SK-N-SH (cell line): ENCODE measurements around the gene MAML3. TPM values are rescaled to one million over a fixed set of nuclear protein-coding genes. Genes with fewer than 3 reads are reported as not detected.

Source experiments
- CTCF ChIA-PET: fragments of 300-600, 350-600 bp; formaldehyde crosslinking; extraction: SDS; loops from one replicate; lab custom pipeline; 2021; lab: Yijun Ruan, JAX
- POLR2A ChIA-PET: fragments of 350-600 bp; sonication (Branson Sonifier 250); formaldehyde crosslinking; extraction: SDS; loops from one replicate; lab custom pipeline; 2020; ENCODE audit warnings: antibody characterized with exemption, inconsistent platforms; lab: Yijun Ruan, JAX
- DNase-seq: peaks from one replicate; pipeline ENCODE4 v3.0.0; 2012
- H2AFZ ChIP-seq: fragments of 200-600 bp; sonication (generic); 2 replicates; pipeline ENCODE4 v1.8.1; 2016; ENCODE audit warnings: antibody characterized with exemption, mild to moderate bottlenecking, low read depth
- H3F3A ChIP-seq: fragments of 200-600 bp; sonication (generic); replicated peaks from 2 replicates; pipeline ENCODE3; 2016; ENCODE audit warnings: antibody characterized with exemption, mild to moderate bottlenecking; ENCODE audit not compliant: insufficient read depth
- H3K27ac ChIP-seq, 2 experiments: fragments of 200-500 bp in 1 of 2; fragments of 200-600 bp in 1 of 2; sonication (Bioruptor generic) in 1 of 2; sonication (generic), shearing (Covaris generic) in 1 of 2; 2 replicates each; pipeline versions ENCODE4 v1.5.1 to v1.6.1; 2014 to 2016; ENCODE audit warnings: low read depth in 2 of 2, inconsistent platforms in 1 of 2, low read length in 1 of 2, mild to moderate bottlenecking in 1 of 2, mixed read lengths in 1 of 2
- H3K27me3 ChIP-seq: fragments of 200-600 bp; sonication (generic), shearing (Covaris generic); 2 replicates; pipeline ENCODE4 v1.6.1; 2016; ENCODE audit warnings: mixed run types; ENCODE audit not compliant: insufficient read depth
- H3K36me3 ChIP-seq, 2 experiments: fragments of 200-500 bp in 1 of 2; fragments of 200-600 bp in 1 of 2; sonication (Bioruptor generic) in 1 of 2; sonication (generic) in 1 of 2; replicated peaks in 1 of 2; 2 replicates each; pipeline versions ENCODE3 to v1.5.1; 2014 to 2016; ENCODE audit warnings: low read length in 1 of 2, mild to moderate bottlenecking in 1 of 2; ENCODE audit not compliant: insufficient read depth in 2 of 2, control insufficient read depth in 1 of 2
- H3K4me1 ChIP-seq, 2 experiments: fragments of 200-500 bp in 1 of 2; fragments of 200-600 bp in 1 of 2; sonication (Bioruptor generic) in 1 of 2; sonication (generic), shearing (Covaris generic) in 1 of 2; 2 replicates each; pipeline versions ENCODE4 v1.5.1 to v1.6.1; 2014 to 2016; ENCODE audit warnings: low read depth in 1 of 2, low read length in 1 of 2, mixed run types in 1 of 2; ENCODE audit not compliant: insufficient read depth in 2 of 2, control insufficient read depth in 1 of 2
- H3K4me2 ChIP-seq: fragments of 200-600 bp; sonication (generic), shearing (Covaris generic); 2 replicates; pipeline ENCODE4 v1.6.1; 2017; ENCODE audit warnings: mixed run types
- H3K4me3 ChIP-seq, 2 experiments: fragments of 200-500 bp in 1 of 2; fragments of 200-600 bp in 1 of 2; sonication (Bioruptor generic) in 1 of 2; sonication (generic), shearing (Covaris generic) in 1 of 2; 2 replicates each; pipeline versions ENCODE4 v1.5.1 to v1.8.1; 2014 to 2016; ENCODE audit warnings: low read depth in 2 of 2, inconsistent platforms in 1 of 2, low read length in 1 of 2, mild to moderate bottlenecking in 1 of 2, mixed read lengths in 1 of 2, moderate library complexity in 1 of 2
- H3K79me2 ChIP-seq: fragments of 200-600 bp; sonication (generic); 2 replicates; pipeline ENCODE4 v1.8.1; 2017; ENCODE audit warnings: mild to moderate bottlenecking; ENCODE audit not compliant: insufficient read depth
- H3K9ac ChIP-seq: fragments of 200-600 bp; sonication (generic); 2 replicates; pipeline ENCODE4 v1.6.1; 2017; ENCODE audit warnings: mixed run types
- H3K9me2 ChIP-seq: fragments of 200-600 bp; sonication (generic); 2 replicates; pipeline ENCODE4 v1.6.1; 2017; ENCODE audit warnings: mixed run types
- H3K9me3 ChIP-seq: fragments of 200-600 bp; sonication (generic); 2 replicates; pipeline ENCODE4 v1.6.1; 2017; ENCODE audit warnings: mixed run types, mild to moderate bottlenecking, moderate library complexity
- H4K20me1 ChIP-seq: fragments of 200-600 bp; sonication (generic); 2 replicates; pipeline ENCODE4 v1.6.1; 2017; ENCODE audit warnings: mild to moderate bottlenecking, mixed run types; ENCODE audit not compliant: insufficient read depth
- ELF1 ChIP-seq: IDR thresholded peaks from 2 replicates; pipeline ENCODE4 v1.4.0; 2012
- EP300 ChIP-seq, 2 experiments: IDR thresholded peaks; 2 replicates each; pipeline versions ENCODE4 v1.4.0 to v1.6.1; 2012; ENCODE audit warnings: borderline replicate concordance in 1 of 2, low read depth in 1 of 2, low read length in 1 of 2
- FOXJ3 ChIP-seq: sonication (generic); formaldehyde crosslinking; IDR thresholded peaks from 2 replicates; pipeline ENCODE4 v1.5.1; 2020; ENCODE audit warnings: mild to moderate bottlenecking, missing genetic modification reagents
- FOXM1 ChIP-seq: IDR thresholded peaks from 2 replicates; pipeline ENCODE4 v1.4.0; 2012; ENCODE audit warnings: low read depth, mild to moderate bottlenecking
- GATA2 ChIP-seq: sonication (generic); formaldehyde crosslinking; IDR thresholded peaks from 2 replicates; pipeline ENCODE4 v1.5.0; 2020; ENCODE audit warnings: mild to moderate bottlenecking, missing genetic modification reagents
- MEF2A ChIP-seq: IDR thresholded peaks from 2 replicates; pipeline ENCODE4 v1.4.0; 2012; ENCODE audit warnings: low read depth, borderline replicate concordance
- MXI1 ChIP-seq: IDR thresholded peaks from 2 replicates; pipeline ENCODE4 v1.6.1; 2012; ENCODE audit warnings: mild to moderate bottlenecking, low read depth, low read length, improper control_type of control experiment
- NRF1 ChIP-seq: IDR thresholded peaks from 2 replicates; pipeline ENCODE4 v1.6.1; 2012; ENCODE audit warnings: low read depth, mild to moderate bottlenecking, low read length
- RFX5 ChIP-seq: IDR thresholded peaks from 2 replicates; pipeline ENCODE4 v1.6.1; 2012; ENCODE audit warnings: mild to moderate bottlenecking, improper control_type of control experiment, low read length
- RXRA ChIP-seq: IDR thresholded peaks from 2 replicates; pipeline ENCODE4 v1.4.0; 2012; ENCODE audit warnings: low read depth, mild to moderate bottlenecking, borderline replicate concordance
- SIN3A ChIP-seq: IDR thresholded peaks from 2 replicates; pipeline ENCODE4 v1.6.1; 2012; ENCODE audit warnings: low read depth, mild to moderate bottlenecking, low read length, moderate library complexity, borderline replicate concordance
- SMC3 ChIP-seq: IDR thresholded peaks from 2 replicates; pipeline ENCODE4 v1.6.1; 2012; ENCODE audit warnings: low read depth, low read length, improper control_type of control experiment
- TCF12 ChIP-seq: IDR thresholded peaks from 2 replicates; pipeline ENCODE4 v1.4.0; 2012
- TEAD4 ChIP-seq: IDR thresholded peaks from 2 replicates; pipeline ENCODE4 v1.4.0; 2012; ENCODE audit warnings: mild to moderate bottlenecking, borderline replicate concordance; ENCODE audit not compliant: insufficient read depth
- WGBS: methylation state at CpG from one replicate; pipeline ENCODE4 v1.1.6; 2017; ENCODE audit warnings: low lambda C conversion rate; 5-methylcytosine and 5-hydroxymethylcytosine counted together
- polyA plus RNA-seq, 3 experiments: library from polyadenylated mRNA; depleted of rRNA; stranded (reverse); fragments of >200 nt; gene quantifications; 2 replicates each; pipeline ENCODE4 v1.2.3, GENCODE V29; 2012
- TF ChIP-seq, protein P1 (sequence below): fragments of 150-350 bp; IDR thresholded peaks from 2 replicates; pipeline ENCODE4 v1.6.1; 2017; ENCODE audit warnings: antibody characterized with exemption, low read length, low read depth, borderline replicate concordance
- TF ChIP-seq, protein P2 (sequence below): fragments of 150-350 bp; IDR thresholded peaks from 2 replicates; pipeline ENCODE4 v1.6.1; 2016; ENCODE audit warnings: mild to moderate bottlenecking, low read depth, low read length
- TF ChIP-seq, protein P3 (sequence below): IDR thresholded peaks from 2 replicates; pipeline ENCODE4 v1.6.1; 2012; ENCODE audit warnings: mild to moderate bottlenecking, low read depth, low read length, moderate library complexity
- TF ChIP-seq, protein P4 (sequence below): IDR thresholded peaks from 2 replicates; pipeline ENCODE4; 2012
- TF ChIP-seq, protein P5 (sequence below): fragments of 200-600 bp; sonication (generic); IDR thresholded peaks from 2 replicates; pipeline ENCODE4 v1.6.1; 2017; ENCODE audit warnings: antibody characterized with exemption, mild to moderate bottlenecking, moderate library complexity

The MAML3 gene
- polyA plus RNA-seq, 1 of the 3 experiments (the other 2 are of a cell fraction): 5.3 TPM

DNA sequence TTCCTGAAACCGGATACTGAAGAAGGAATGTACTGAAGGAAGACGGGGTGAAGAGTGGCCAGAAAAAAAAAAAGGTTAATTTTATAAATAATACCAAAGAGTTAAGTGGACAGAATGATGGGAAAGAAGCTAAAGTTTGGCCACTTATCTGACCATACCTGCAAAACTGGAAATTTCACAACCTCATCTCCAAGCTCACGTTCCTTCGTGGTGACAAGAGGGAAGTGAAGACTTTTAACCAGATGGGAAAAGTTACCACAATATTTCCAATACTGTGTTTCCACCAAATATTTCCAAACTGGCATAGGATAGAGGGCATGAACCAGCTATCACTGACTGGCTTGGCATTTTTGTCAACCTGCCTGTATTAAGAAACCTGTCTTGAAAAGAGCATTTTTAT, 56.4 kb downstream of the MAML3 start:
- no peak for DNase-seq
- H4K20me1 ChIP-seq: no peaks in the 10 kb centered on the region
- 86% methylated on average over 4 of the region's 4 CpGs for whole genome bisulfite sequencing
- ChIA-PET POLR2A (interaction anchor here (1.2 kb wide), 1 partner anchor 53 kb away, joined by 7 read pairs; no protein-coding TSS in a partner anchor), CTCF (interaction anchor here (0.8 to 1.9 kb wide), 3 partner anchors 45 to 156 kb away, joined by 3 to 4 read pairs (median 3); no protein-coding TSS in a partner anchor)
- H3K9me3 ChIP-seq: no peaks in the 10 kb centered on the region
- H3K4me2 ChIP-seq: no peak overlapping the region
- H2AFZ ChIP-seq: no peak overlapping the region
- H3F3A ChIP-seq: peaks cover 38% of the 10 kb centered on the region
- no peaks in the 10 kb centered on the region for H3K36me3 ChIP-seq
- no peaks in the 10 kb centered on the region for H3K27me3 ChIP-seq
- peak overlapping the region; percentile 28 to 97; a peak in 3 of 4 replicates for H3K27ac ChIP-seq
- H3K9me2 ChIP-seq: no peaks in the 10 kb centered on the region
- TF ChIP-seq, protein P1, sequence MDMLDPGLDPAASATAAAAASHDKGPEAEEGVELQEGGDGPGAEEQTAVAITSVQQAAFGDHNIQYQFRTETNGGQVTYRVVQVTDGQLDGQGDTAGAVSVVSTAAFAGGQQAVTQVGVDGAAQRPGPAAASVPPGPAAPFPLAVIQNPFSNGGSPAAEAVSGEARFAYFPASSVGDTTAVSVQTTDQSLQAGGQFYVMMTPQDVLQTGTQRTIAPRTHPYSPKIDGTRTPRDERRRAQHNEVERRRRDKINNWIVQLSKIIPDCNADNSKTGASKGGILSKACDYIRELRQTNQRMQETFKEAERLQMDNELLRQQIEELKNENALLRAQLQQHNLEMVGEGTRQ: no peak
- TF ChIP-seq TCF12 (no peak), RXRA (no peak), RFX5 (no peak)
- TF ChIP-seq, protein P2, sequence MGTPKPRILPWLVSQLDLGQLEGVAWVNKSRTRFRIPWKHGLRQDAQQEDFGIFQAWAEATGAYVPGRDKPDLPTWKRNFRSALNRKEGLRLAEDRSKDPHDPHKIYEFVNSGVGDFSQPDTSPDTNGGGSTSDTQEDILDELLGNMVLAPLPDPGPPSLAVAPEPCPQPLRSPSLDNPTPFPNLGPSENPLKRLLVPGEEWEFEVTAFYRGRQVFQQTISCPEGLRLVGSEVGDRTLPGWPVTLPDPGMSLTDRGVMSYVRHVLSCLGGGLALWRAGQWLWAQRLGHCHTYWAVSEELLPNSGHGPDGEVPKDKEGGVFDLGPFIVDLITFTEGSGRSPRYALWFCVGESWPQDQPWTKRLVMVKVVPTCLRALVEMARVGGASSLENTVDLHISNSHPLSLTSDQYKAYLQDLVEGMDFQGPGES: no peak
- H3K79me2 ChIP-seq: peaks cover 11% of the 10 kb centered on the region; the same call in 1 of the 2 replicates
- 0 out of 2 replicates have a peak overlapping the region, but pooled peaks have one; percentile 58 for H3K9ac ChIP-seq
- H3K4me3 ChIP-seq: no peak overlapping the region
- H3K4me1 ChIP-seq: peaks cover 59 to 66% of the 10 kb centered on the region in 2 experiments

DNA sequence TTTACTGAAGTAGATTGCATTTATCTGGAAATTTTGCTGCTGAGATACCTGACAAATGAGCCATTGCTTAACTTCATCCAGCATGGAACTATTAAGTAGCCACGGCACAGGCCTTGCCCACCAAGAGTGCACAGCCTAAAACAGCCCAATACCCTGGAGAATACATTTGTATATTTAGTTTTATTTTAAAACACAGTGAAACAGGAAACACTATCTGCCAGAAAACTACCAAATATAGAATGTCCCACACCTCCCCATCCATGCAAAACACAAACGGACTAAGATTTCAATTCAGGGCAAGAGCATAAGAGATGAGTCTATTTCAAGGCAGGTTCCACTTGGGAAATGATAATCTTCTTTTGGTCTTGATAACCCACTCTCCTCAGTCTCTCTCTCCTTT, 57.1 kb downstream of the MAML3 start:
- Histone ChIP-seq H3K9ac (peak overlapping the region; percentile 60; the same call in 1 of the 2 replicates), H2AFZ (no peak overlapping the region), H3F3A (peaks cover 38% of the 10 kb centered on the region), H3K9me3 (no peaks in the 10 kb centered on the region), H3K9me2 (no peaks in the 10 kb centered on the region), H3K79me2 (0 out of 2 replicates have a peak, but pooled peaks cover 8% of the 10 kb centered on the region), H3K4me3 (no peak overlapping the region), H3K36me3 (no peaks in the 10 kb centered on the region), H3K4me1 (peaks cover 63 to 66% of the 10 kb centered on the region in 2 experiments), H3K4me2 (peak overlapping the region; percentile 59), H4K20me1 (no peaks in the 10 kb centered on the region), H3K27me3 (no peaks in the 10 kb centered on the region), H3K27ac (peak overlapping the region; percentile 97)
- CTCF ChIA-PET: interaction anchor here (0.8 to 1.2 kb wide), 3 partner anchors 9 to 157 kb away, joined by 3 read pairs; no protein-coding TSS in a partner anchor
- WGBS: 58% methylated on average over 2 of the region's 2 CpGs
- DNase-seq: no peak
- POLR2A ChIA-PET: interaction anchor here (1.2 kb wide), 1 partner anchor 53 kb away, joined by 7 read pairs; no protein-coding TSS in a partner anchor
- TF ChIP-seq, protein P3, sequence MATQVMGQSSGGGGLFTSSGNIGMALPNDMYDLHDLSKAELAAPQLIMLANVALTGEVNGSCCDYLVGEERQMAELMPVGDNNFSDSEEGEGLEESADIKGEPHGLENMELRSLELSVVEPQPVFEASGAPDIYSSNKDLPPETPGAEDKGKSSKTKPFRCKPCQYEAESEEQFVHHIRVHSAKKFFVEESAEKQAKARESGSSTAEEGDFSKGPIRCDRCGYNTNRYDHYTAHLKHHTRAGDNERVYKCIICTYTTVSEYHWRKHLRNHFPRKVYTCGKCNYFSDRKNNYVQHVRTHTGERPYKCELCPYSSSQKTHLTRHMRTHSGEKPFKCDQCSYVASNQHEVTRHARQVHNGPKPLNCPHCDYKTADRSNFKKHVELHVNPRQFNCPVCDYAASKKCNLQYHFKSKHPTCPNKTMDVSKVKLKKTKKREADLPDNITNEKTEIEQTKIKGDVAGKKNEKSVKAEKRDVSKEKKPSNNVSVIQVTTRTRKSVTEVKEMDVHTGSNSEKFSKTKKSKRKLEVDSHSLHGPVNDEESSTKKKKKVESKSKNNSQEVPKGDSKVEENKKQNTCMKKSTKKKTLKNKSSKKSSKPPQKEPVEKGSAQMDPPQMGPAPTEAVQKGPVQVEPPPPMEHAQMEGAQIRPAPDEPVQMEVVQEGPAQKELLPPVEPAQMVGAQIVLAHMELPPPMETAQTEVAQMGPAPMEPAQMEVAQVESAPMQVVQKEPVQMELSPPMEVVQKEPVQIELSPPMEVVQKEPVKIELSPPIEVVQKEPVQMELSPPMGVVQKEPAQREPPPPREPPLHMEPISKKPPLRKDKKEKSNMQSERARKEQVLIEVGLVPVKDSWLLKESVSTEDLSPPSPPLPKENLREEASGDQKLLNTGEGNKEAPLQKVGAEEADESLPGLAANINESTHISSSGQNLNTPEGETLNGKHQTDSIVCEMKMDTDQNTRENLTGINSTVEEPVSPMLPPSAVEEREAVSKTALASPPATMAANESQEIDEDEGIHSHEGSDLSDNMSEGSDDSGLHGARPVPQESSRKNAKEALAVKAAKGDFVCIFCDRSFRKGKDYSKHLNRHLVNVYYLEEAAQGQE: no peak
- no peak for TF ChIP-seq RXRA
- TF ChIP-seq SMC3: no peak
- TF ChIP-seq FOXJ3 (CRISPR knock-in tag): no peak
- no peak for TF ChIP-seq GATA2 (CRISPR knock-in tag)
- TF ChIP-seq TEAD4: no peak
- no peak for TF ChIP-seq FOXM1
- no peak for TF ChIP-seq SIN3A
- TF ChIP-seq MXI1: no peak
- TF ChIP-seq, protein P4, sequence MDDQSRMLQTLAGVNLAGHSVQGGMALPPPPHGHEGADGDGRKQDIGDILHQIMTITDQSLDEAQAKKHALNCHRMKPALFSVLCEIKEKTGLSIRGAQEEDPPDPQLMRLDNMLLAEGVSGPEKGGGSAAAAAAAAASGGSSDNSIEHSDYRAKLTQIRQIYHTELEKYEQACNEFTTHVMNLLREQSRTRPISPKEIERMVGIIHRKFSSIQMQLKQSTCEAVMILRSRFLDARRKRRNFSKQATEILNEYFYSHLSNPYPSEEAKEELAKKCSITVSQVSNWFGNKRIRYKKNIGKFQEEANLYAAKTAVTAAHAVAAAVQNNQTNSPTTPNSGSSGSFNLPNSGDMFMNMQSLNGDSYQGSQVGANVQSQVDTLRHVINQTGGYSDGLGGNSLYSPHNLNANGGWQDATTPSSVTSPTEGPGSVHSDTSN: no peak
- no peak for TF ChIP-seq ELF1
- no peak for TF ChIP-seq MEF2A
- TF ChIP-seq NRF1: no peak
- TF ChIP-seq EP300 (IDR thresholded peaks at IDR 0.05; ENCODE audit: borderline replicate concordance in 1 of 2, low read depth in 1 of 2, low read length in 1 of 2): no peak
- TF ChIP-seq, protein P5, sequence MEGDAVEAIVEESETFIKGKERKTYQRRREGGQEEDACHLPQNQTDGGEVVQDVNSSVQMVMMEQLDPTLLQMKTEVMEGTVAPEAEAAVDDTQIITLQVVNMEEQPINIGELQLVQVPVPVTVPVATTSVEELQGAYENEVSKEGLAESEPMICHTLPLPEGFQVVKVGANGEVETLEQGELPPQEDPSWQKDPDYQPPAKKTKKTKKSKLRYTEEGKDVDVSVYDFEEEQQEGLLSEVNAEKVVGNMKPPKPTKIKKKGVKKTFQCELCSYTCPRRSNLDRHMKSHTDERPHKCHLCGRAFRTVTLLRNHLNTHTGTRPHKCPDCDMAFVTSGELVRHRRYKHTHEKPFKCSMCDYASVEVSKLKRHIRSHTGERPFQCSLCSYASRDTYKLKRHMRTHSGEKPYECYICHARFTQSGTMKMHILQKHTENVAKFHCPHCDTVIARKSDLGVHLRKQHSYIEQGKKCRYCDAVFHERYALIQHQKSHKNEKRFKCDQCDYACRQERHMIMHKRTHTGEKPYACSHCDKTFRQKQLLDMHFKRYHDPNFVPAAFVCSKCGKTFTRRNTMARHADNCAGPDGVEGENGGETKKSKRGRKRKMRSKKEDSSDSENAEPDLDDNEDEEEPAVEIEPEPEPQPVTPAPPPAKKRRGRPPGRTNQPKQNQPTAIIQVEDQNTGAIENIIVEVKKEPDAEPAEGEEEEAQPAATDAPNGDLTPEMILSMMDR: no peak
